AG04450 (cell line): ENCODE data around the gene SLC23A1. TPM values are rescaled to one million over a fixed set of nuclear protein-coding genes. Genes with fewer than 3 reads are reported as not detected.

Experiments used
- CTCF ChIA-PET: fragments of 300-600, 350-600 bp; formaldehyde crosslinking; extraction: SDS; loops from one replicate; lab custom pipeline; 2022; ENCODE audit warnings: antibody characterized with exemption, inconsistent platforms; lab: Charles Lee
- POLR2A ChIA-PET: fragments of 350-600 bp; formaldehyde crosslinking; extraction: SDS; loops from one replicate; lab custom pipeline; 2021; ENCODE audit warnings: antibody characterized with exemption, inconsistent platforms; lab: Yijun Ruan, JAX
- DNase-seq: peaks from one replicate; pipeline ENCODE4 v3.0.0-alpha.2; 2011; ENCODE audit warnings: low read depth, low spot score
- H3K27ac ChIP-seq: one replicate; pipeline ENCODE4 v1.5.1; 2012; ENCODE audit warnings: low read depth, low read length, control low read depth
- H3K27me3 ChIP-seq: one replicate; pipeline ENCODE4 v1.6.0; 2012; ENCODE audit warnings: low read length; ENCODE audit not compliant: control insufficient read depth, insufficient read depth
- H3K4me3 ChIP-seq: 2 replicates; pipeline ENCODE4 v1.5.1; 2011; ENCODE audit warnings: mild to moderate bottlenecking, low read depth, low read length, control low read depth
- H3K9me3 ChIP-seq: 2 replicates; pipeline ENCODE4 v1.5.1; 2012; ENCODE audit warnings: low read length; ENCODE audit not compliant: control insufficient read depth, insufficient read depth
- CTCF ChIP-seq: IDR thresholded peaks from 2 replicates; pipeline ENCODE4 v1.5.1; 2011; ENCODE audit warnings: low read depth, low read length, control low read depth, inconsistent platforms
- polyA plus RNA-seq: library from polyadenylated mRNA; depleted of rRNA; stranded (reverse); fragments of >200 nt; gene quantifications from 2 replicates; pipeline ENCODE4 v1.2.3, GENCODE V29; 2011

The SLC23A1 gene
- polyA plus RNA-seq, 1 experiment, result not detected

- no peak overlapping the region for H3K27ac ChIP-seq
- H3K9me3 ChIP-seq, result no peaks in the 10 kb centered on the region
- no peak overlapping the region for H3K4me3 ChIP-seq
- ChIA-PET CTCF (interaction anchor here (0.6 kb wide), 1 partner anchor 742 kb away, joined by 4 read pairs; no protein-coding TSS in a partner anchor), POLR2A (no interaction called here)
- no peaks in the 10 kb centered on the region for H3K27me3 ChIP-seq
- no peak for DNase-seq
- no peak for TF ChIP-seq CTCF
Measured at GRCh38 chr5:139371482-139372435, 11.3 kb downstream of the SLC23A1 start.

DNA sequence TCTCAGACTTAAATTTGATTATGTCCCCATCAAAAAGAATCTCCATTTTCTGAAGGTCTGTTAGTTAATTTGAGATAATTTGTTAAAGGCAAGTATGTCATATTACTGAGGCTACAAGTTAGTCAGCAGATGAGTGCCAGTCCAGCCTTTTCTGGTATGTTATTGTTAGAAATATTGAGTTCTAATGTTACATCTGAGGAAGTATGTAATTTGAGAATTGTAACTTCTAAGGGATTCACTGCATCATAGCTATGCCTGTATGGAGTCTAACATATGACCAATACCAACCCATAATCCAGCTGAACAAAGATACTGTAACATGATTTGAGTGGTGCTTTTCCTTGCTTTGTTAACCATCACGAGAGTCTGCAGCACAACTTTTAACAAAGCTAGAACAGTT is 13.9 kb downstream of the SLC23A1 start:
- peak overlapping the region; percentile 54 for H3K27ac ChIP-seq
- H3K9me3 ChIP-seq, result no peaks in the 10 kb centered on the region
- no peaks in the 10 kb centered on the region for H3K27me3 ChIP-seq
- POLR2A ChIA-PET, result no interaction called here
- H3K4me3 ChIP-seq, result no peak overlapping the region
- DNase-seq, result no peak
- CTCF ChIA-PET, result interaction anchor here (0.8 to 1.2 kb wide), 2 partner anchors 27 to 53 kb away, joined by 3 to 4 read pairs; partner anchors contain the start of gene PAIP2
- TF ChIP-seq CTCF, result no peak

- ChIA-PET POLR2A (interaction anchor here (0.5 to 1.0 kb wide), 2 partner anchors 26 to 27 kb away, joined by 3 to 5 read pairs; partner anchors contain the start of gene PAIP2), CTCF (interaction anchor here (0.6 to 1.2 kb wide), 2 partner anchors 49 to 54 kb away, joined by 3 to 4 read pairs; no protein-coding TSS in a partner anchor)
- H3K27ac ChIP-seq, result peak overlapping the region; percentile 43
- H3K27me3 ChIP-seq, result no peaks in the 10 kb centered on the region
- H3K4me3 ChIP-seq, result no peak overlapping the region
- no peaks in the 10 kb centered on the region for H3K9me3 ChIP-seq
- no peak for DNase-seq
- no peak for TF ChIP-seq CTCF
Measured at GRCh38 chr5:139368613-139369012, 14.5 kb downstream of the SLC23A1 start.

- Histone ChIP-seq H3K27me3 (no peaks in the 10 kb centered on the region), H3K27ac (no peak overlapping the region), H3K9me3 (no peaks in the 10 kb centered on the region), H3K4me3 (no peak overlapping the region)
- POLR2A ChIA-PET, result interaction anchor here (0.6 kb wide), 1 partner anchor 18 kb away, joined by 3 read pairs; no protein-coding TSS in a partner anchor
- no peak for TF ChIP-seq CTCF
- CTCF ChIA-PET, result no interaction called here
- no peak for DNase-seq
Measured at GRCh38 chr5:139364466-139364865, 18.6 kb downstream of the SLC23A1 start.

DNA sequence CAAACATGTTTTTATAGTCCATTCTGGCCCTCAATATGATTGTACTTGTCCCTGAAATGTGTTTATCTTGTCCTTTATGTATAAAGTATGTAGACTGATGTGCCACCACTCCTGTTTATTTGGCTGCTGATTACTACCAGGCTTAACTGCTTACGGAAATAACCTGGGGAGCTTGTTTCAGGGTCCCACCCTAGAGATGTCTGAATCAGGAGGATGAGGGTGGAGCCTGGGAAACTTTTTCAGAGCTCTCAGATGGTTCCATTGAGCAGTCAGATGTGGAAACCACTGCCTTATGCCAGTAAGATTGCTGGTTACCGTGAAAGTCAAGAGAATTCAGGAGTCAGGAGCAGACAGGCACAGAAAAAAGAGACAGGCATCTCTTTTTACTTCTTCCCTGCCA is 19.2 kb downstream of the SLC23A1 start:
- no peak for DNase-seq
- ChIA-PET POLR2A (interaction anchor here (0.6 kb wide), 1 partner anchor 17 kb away, joined by 3 read pairs; no protein-coding TSS in a partner anchor), CTCF (no interaction called here)
- Histone ChIP-seq H3K27me3 (no peaks in the 10 kb centered on the region), H3K4me3 (no peak overlapping the region), H3K9me3 (no peaks in the 10 kb centered on the region), H3K27ac (no peak overlapping the region)
- TF ChIP-seq CTCF, result no peak
